HepG2 (cell line): Measurements from ENCODE around the gene CEP20. TPM values are rescaled to one million over a fixed set of nuclear protein-coding genes. Genes with fewer than 3 reads are reported as not detected.
A peak's percentile ranks its signal among the peaks of the same experiment; 100 is the strongest.

Source experiments
- BCL6 ChIP-seq: IDR thresholded peaks from 2 replicates; pipeline ENCODE4 v1.6.1; 2016; ENCODE audit warnings: missing genetic modification reagents, missing compliant biosample characterization
- CEBPB ChIP-seq: IDR thresholded peaks from 2 replicates; pipeline ENCODE4 v1.6.1; 2011; ENCODE audit warnings: low read depth, low read length, improper control_type of control experiment, borderline replicate concordance
- FOXK1 ChIP-seq: sonication (generic); formaldehyde crosslinking; IDR thresholded peaks from 2 replicates; pipeline ENCODE4 v1.4.0; 2020; ENCODE audit warnings: low read depth, missing genetic modification reagents, borderline replicate concordance
- GFI1 ChIP-seq: sonication (generic); formaldehyde crosslinking; IDR thresholded peaks from 2 replicates; pipeline ENCODE4 v1.5.0; 2020; ENCODE audit warnings: missing genetic modification reagents, mild to moderate bottlenecking, borderline replicate concordance
- GMEB1 ChIP-seq: sonication (generic); formaldehyde crosslinking; IDR thresholded peaks from 2 replicates; pipeline ENCODE4 v1.5.1; 2020; ENCODE audit warnings: missing genetic modification reagents, mild to moderate bottlenecking, borderline replicate concordance
- HDAC6 ChIP-seq: fragments of 200-600 bp; sonication (generic); IDR thresholded peaks from 2 replicates; pipeline ENCODE4 v1.7.0; 2017; ENCODE audit warnings: mild to moderate bottlenecking, antibody characterized with exemption, low read length, low read depth
- KLF6 ChIP-seq: IDR thresholded peaks from 2 replicates; pipeline ENCODE4 v1.8.0; 2016; ENCODE audit warnings: missing biosample characterization, missing genetic modification reagents
- MED1 ChIP-seq: sonication (generic); formaldehyde crosslinking; IDR thresholded peaks from 2 replicates; pipeline ENCODE4 v1.4.0; 2020; ENCODE audit warnings: missing genetic modification reagents
- PRDM15 ChIP-seq: sonication (generic); formaldehyde crosslinking; IDR thresholded peaks from 2 replicates; pipeline ENCODE4 v1.4.0; 2020; ENCODE audit warnings: missing genetic modification reagents
- SKI ChIP-seq: fragments of 450-650 bp; IDR thresholded peaks from one replicate; pipeline ENCODE4 v1.6.1; 2018; ENCODE audit warnings: mild to moderate bottlenecking; ENCODE audit not compliant: partially characterized antibody
- SOX13 ChIP-seq, 3 experiments: fragments of 450-650 bp in 1 of 3; sonication (generic) in 1 of 3; formaldehyde crosslinking in 1 of 3; IDR thresholded peaks in 2 of 3; conservative IDR thresholded peaks in 1 of 3; 2 replicates each; pipeline versions ENCODE4 v1.5.0 to v1.6.1; 2016 to 2020; ENCODE audit warnings: antibody characterized with exemption in 1 of 3, mild to moderate bottlenecking in 1 of 3, missing compliant biosample characterization in 1 of 3, missing genetic modification reagents in 1 of 3, moderate library complexity in 1 of 3
- STAG1 ChIP-seq: sonication (generic); formaldehyde crosslinking; IDR thresholded peaks from 2 replicates; pipeline ENCODE4 v1.4.0; 2020; ENCODE audit warnings: missing genetic modification reagents
- ZFP36L1 ChIP-seq: sonication (generic); formaldehyde crosslinking; IDR thresholded peaks from 2 replicates; pipeline ENCODE4 v1.8.0; 2022; ENCODE audit warnings: mild to moderate bottlenecking, missing genetic modification reagents, moderate library complexity
- ZFX ChIP-seq: sonication (generic); formaldehyde crosslinking; IDR thresholded peaks from 2 replicates; pipeline ENCODE4 v1.4.0; 2020; ENCODE audit warnings: mild to moderate bottlenecking, low read depth, missing genetic modification reagents, moderate library complexity
- ZMAT3 ChIP-seq: sonication (generic); formaldehyde crosslinking; conservative IDR thresholded peaks from 2 replicates; pipeline ENCODE4 v1.7.0; 2021; ENCODE audit warnings: missing genetic modification reagents
- ZNF10 ChIP-seq: sonication (generic); formaldehyde crosslinking; IDR thresholded peaks from 2 replicates; pipeline ENCODE4 v1.4.0; 2020; ENCODE audit warnings: mild to moderate bottlenecking, low read depth, missing genetic modification reagents, borderline replicate concordance
- ZNF124 ChIP-seq: sonication (generic); formaldehyde crosslinking; IDR thresholded peaks from 2 replicates; pipeline ENCODE4 v1.4.0; 2020; ENCODE audit warnings: missing genetic modification reagents
- ZNF432 ChIP-seq: sonication (generic); formaldehyde crosslinking; IDR thresholded peaks from 2 replicates; pipeline ENCODE4 v1.5.0; 2020; ENCODE audit warnings: missing genetic modification reagents, mild to moderate bottlenecking, borderline replicate concordance
- ZNF724P ChIP-seq: sonication (generic); formaldehyde crosslinking; IDR thresholded peaks from 2 replicates; pipeline ENCODE4 v1.8.0; 2022; ENCODE audit warnings: missing genetic modification reagents, borderline replicate concordance
- ZNF740 ChIP-seq: sonication (generic); formaldehyde crosslinking; IDR thresholded peaks from 2 replicates; pipeline ENCODE4 v1.4.0; 2020; ENCODE audit warnings: missing genetic modification reagents
- polyA plus RNA-seq, 8 experiments: library from polyadenylated mRNA; depleted of rRNA in 3 of 8; stranded (reverse) in 7 of 8; unstranded in 1 of 8; fragments of >200 nt; fragmentation: Illumina TruSeq in 4 of 8; extraction: Trizol in 4 of 8; gene quantifications; 2 replicates each; pipeline versions ENCODE4 v1.2.1 to v1.2.3, GENCODE V29; 2011 to 2016; ENCODE audit warnings: low read depth in 4 of 8, missing spikeins in 1 of 8, mixed read lengths in 1 of 8; ENCODE audit not compliant: insufficient read depth in 1 of 8
- total RNA-seq, 5 experiments: library from RNA; depleted of rRNA; stranded (reverse); fragments of >200 nt; fragmentation: Illumina TruSeq; extraction: Trizol; gene quantifications; 2 replicates each; pipeline ENCODE4 v1.2.3, GENCODE V29; 2016; ENCODE audit warnings: low read depth in 1 of 5
- TF ChIP-seq, protein P1 (sequence below): sonication (generic); formaldehyde crosslinking; IDR thresholded peaks from 2 replicates; pipeline ENCODE4; 2020; ENCODE audit warnings: missing genetic modification reagents, mild to moderate bottlenecking, borderline replicate concordance

Gene CEP20
- total and polyA plus RNA-seq, 2 of the 13 experiments (the other 11 are each of a cell fraction or from before 2014, with no cell fraction given), result 53.0 to 54.1 TPM

DNA sequence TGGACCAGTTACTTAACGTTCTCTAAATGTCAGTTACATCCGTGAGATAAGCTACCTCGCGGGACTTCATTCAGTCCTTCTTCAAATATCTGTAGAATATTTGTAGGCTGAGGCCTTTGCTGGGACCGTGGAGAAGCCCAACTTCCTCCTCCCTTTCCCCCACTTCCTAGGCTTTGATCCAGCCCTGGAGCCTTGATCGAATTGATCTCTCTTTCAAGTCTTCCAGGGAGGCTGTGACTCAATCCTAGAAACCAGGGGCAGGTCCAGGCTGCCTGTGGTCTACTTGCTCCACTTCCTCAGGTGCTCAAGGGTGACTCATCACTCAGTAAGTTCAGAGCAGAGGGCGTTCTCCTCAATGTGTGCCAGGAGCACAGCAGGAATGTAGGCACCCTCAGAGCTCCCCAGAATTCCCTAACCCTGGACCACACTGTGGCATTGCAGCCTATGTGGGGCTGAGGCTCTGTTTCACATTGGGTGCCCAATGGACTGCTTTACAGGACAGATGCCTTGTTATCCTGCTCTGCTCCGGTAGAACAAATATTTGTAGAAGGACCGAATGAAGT is 11.2 kb upstream of the CEP20 start (continued):
- TF ChIP-seq ZNF740 (CRISPR knock-in tag) (no peak), BCL6 (peak; percentile 73), SOX13 (IDR thresholded peaks at IDR 0.05) (peak; percentile 44; the same call in 1 of the 2 replicates), SOX13 (CRISPR knock-in tag; conservative IDR thresholded peaks at IDR 0.05 in 1 of 2, IDR thresholded peaks at IDR 0.05 in 1 of 2) (0 out of 4 replicates have a peak, but pooled peaks of 1 of the 2 experiments have one; percentile 33), ZNF10 (CRISPR knock-in tag) (no peak), GFI1 (CRISPR knock-in tag) (0 out of 2 replicates have a peak, but pooled peaks have one; percentile 36), ZNF124 (CRISPR knock-in tag) (no peak), GMEB1 (no peak; the same call in 1 of the 2 replicates), ZFP36L1 (no peak; the same call in 1 of the 2 replicates), PRDM15 (CRISPR knock-in tag) (0 out of 2 replicates have a peak, but pooled peaks have one; percentile 15), ZNF432 (CRISPR knock-in tag) (no peak), HDAC6 (no peak), ZNF724P (CRISPR knock-in tag) (no peak), MED1 (CRISPR knock-in tag) (peak; percentile 72), CEBPB (peak; percentile 60; the same call in 1 of the 2 replicates), ZFX (CRISPR knock-in tag) (0 out of 2 replicates have a peak, but pooled peaks have one; percentile 29), SKI (peak; percentile 57), KLF6 (CRISPR knock-in tag) (no peak), ZMAT3 (CRISPR knock-in tag) (no peak), STAG1 (CRISPR knock-in tag) (no peak), FOXK1 (CRISPR knock-in tag) (no peak; the same call in 1 of the 2 replicates)
- TF ChIP-seq, protein P1, sequence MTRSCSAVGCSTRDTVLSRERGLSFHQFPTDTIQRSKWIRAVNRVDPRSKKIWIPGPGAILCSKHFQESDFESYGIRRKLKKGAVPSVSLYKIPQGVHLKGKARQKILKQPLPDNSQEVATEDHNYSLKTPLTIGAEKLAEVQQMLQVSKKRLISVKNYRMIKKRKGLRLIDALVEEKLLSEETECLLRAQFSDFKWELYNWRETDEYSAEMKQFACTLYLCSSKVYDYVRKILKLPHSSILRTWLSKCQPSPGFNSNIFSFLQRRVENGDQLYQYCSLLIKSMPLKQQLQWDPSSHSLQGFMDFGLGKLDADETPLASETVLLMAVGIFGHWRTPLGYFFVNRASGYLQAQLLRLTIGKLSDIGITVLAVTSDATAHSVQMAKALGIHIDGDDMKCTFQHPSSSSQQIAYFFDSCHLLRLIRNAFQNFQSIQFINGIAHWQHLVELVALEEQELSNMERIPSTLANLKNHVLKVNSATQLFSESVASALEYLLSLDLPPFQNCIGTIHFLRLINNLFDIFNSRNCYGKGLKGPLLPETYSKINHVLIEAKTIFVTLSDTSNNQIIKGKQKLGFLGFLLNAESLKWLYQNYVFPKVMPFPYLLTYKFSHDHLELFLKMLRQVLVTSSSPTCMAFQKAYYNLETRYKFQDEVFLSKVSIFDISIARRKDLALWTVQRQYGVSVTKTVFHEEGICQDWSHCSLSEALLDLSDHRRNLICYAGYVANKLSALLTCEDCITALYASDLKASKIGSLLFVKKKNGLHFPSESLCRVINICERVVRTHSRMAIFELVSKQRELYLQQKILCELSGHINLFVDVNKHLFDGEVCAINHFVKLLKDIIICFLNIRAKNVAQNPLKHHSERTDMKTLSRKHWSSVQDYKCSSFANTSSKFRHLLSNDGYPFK (CRISPR knock-in tag), result no peak
